GM18907 (cell line): ENCODE data around the gene TMEM212.
A peak's percentile ranks its signal among the peaks of the same experiment; 100 is the strongest.

ENCODE experiments used
- ATAC-seq: cut with Tn5 transposase; IDR thresholded peaks from one replicate; pipeline ENCODE4 v1.9.1; 2021; ENCODE audit warnings: mild to moderate bottlenecking, moderate library complexity; ENCODE audit not compliant: unreplicated experiment

TMEM212 gene

GRCh38 chr3:171842864-171843518 is at the start of gene TMEM212:
Gene TMEM212, plus strand, starts transcription at chr3:171843349. Its CDS starts 35 bp downstream, at chr3:171843384.
- no peak for ATAC-seq

- ATAC-seq, result peak; percentile 1
Measured at GRCh38 chr3:171796625-171797264, 46.4 kb upstream of the TMEM212 start.

- peak; percentile 84 for ATAC-seq
Measured at GRCh38 chr3:171797265-171797679, 45.9 kb upstream of the TMEM212 start.

GRCh38 chr3:171797873-171798272 is 45.3 kb upstream of the TMEM212 start:
- ATAC-seq, result no peak

GRCh38 chr3:171799501-171799900 is 43.6 kb upstream of the TMEM212 start:
- no peak for ATAC-seq

GRCh38 chr3:171801738-171802589 is 41.2 kb upstream of the TMEM212 start:
- ATAC-seq, result no peak

GRCh38 chr3:171802590-171802956 is 40.6 kb upstream of the TMEM212 start:
- peak; percentile 43 for ATAC-seq

- no peak for ATAC-seq
Measured at GRCh38 chr3:171803044-171803443, 40.1 kb upstream of the TMEM212 start.

GRCh38 chr3:171804618-171805389 is 38.3 kb upstream of the TMEM212 start:
- ATAC-seq, result no peak

GRCh38 chr3:171805687-171806086 is 37.5 kb upstream of the TMEM212 start:
- ATAC-seq, result no peak

GRCh38 chr3:171806200-171807128 is 36.7 kb upstream of the TMEM212 start:
- no peak for ATAC-seq

GRCh38 chr3:171807129-171807675 is 35.9 kb upstream of the TMEM212 start:
- no peak for ATAC-seq

- no peak for ATAC-seq
Measured at GRCh38 chr3:171807806-171808205, 35.3 kb upstream of the TMEM212 start.

- peak; percentile 42 for ATAC-seq
Measured at GRCh38 chr3:171809611-171809860, 33.6 kb upstream of the TMEM212 start.

- ATAC-seq, result peak; percentile 63
Measured at GRCh38 chr3:171809861-171810628, 33.1 kb upstream of the TMEM212 start, which contains the start of gene PLD1. Gene PLD1, minus strand, starts transcription at chr3:171810483. Its CDS starts 72,432 bp downstream, at chr3:171738051.

GRCh38 chr3:171810629-171811294 is 32.4 kb upstream of the TMEM212 start:
- ATAC-seq, result no peak

- ATAC-seq, result no peak
Measured at GRCh38 chr3:171811295-171811912, 31.7 kb upstream of the TMEM212 start.

- ATAC-seq, result no peak
Measured at GRCh38 chr3:171811913-171812335, 31.2 kb upstream of the TMEM212 start.
